NCI-H146 treated with DMSO at 0.1 percent for 48 hours (cell line): ENCODE measurements around the gene YOD1.

ENCODE experiments used
- DNase-seq: peaks from one replicate; lab custom pipeline; 2025; ENCODE audit not compliant: unreplicated experiment; lab: John Stamatoyannopoulos, UW

Gene YOD1

DNA sequence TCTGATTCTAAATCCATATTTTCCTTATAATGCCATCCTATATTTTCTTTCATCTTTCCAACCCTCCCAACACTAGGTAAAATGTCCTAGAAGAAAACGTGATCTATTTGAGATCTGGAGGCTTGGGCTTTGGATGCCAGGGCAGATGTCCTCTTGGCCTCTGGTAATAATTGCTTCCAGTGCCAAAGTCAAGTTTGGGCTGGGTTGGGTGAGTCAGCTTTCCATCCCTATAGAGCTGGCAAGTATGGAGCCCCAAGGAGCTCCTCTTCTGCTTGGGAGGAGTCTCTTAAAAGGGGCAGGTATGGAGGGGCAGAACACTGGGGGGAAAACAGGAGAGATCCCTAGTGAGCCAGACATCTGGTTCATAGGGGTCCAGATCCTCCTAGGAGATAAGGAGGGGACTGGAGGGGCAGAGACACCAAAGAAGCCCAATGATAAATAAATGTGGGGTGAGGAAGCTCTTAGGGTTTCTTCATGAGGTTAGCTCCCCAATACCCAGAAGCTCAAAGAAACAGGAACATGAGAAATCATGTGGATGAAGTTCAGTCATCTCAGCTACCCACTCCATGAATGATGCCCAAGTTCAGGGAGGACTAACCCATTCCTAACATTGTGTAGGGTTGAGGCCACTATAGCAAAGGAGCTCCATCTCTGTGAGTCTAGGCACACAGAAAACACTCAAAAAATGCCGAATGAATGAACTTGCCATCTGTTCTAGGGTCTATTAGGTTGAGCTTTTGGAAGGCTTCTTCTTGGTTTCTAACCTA lies 21.9 kb downstream of the YOD1 start:
- no peak for DNase-seq

DNA sequence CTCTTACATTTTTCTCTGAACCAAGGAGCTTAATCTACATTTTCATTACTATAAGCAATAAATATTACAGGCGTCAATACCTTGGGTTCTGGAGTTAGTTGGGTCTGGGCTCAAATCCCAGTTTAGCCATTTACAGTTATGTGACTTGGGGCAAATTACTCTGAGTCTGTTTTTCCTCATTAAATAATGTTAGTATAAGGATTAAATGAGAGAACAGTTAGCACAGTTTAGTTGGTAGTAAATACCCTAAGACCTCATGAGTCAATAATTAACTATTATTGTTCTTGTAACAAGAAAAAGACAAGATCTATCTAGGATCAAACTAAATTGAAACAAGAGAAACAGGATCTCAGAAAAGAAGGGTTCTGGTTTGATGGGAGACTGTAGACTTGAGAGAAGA lies 23.1 kb downstream of the YOD1 start:
- DNase-seq, result no peak

DNA sequence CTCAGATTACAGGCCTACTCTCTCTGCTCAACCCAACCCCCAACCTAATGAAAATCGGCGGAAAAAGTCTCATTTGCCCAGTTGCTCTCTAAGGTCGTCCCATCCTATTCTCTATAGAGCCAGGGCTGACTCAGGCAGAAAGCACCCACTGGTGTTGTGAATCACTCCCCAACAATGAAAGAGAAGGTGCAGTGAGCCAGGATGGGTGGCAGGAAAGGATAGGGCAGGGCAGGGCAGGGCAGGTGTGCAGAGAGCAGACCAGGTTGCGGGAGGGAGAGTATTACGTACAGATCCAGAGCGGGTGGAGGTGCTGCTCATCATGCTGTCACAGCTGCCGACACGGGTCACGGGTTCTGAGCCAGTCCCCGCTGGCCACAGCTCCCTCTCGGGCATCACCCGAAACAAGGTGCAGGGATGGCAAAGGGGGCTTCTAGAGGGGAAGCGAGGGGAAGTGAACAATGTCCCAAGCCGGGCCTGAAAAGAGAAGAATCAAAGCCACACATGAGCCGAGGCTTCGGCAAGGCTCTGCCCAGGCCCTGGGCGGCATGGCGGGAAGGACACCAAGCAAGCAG lies 23.7 kb downstream of the YOD1 start:
- DNase-seq, result no peak

DNA sequence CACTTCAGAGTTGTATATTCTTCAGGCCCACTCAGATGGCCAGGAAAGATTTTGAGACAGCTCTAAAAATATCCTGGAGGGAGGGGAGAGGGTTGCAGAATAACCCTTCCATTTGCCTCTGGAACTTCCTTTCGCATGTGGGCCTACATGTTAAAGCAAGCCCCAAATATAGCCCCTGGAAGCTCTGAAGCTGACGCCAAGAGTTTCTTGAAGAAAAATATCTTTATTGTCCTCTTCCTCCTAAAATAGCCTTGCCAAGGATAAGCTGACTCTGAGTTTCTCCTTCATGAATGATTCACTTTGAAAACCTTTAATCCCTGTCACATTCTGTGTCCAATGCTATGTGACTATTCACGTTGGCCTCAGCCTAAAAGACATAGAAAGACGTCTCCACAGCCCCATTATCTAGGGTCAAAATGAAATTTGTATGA lies 24.9 kb downstream of the YOD1 start:
- no peak for DNase-seq

DNA sequence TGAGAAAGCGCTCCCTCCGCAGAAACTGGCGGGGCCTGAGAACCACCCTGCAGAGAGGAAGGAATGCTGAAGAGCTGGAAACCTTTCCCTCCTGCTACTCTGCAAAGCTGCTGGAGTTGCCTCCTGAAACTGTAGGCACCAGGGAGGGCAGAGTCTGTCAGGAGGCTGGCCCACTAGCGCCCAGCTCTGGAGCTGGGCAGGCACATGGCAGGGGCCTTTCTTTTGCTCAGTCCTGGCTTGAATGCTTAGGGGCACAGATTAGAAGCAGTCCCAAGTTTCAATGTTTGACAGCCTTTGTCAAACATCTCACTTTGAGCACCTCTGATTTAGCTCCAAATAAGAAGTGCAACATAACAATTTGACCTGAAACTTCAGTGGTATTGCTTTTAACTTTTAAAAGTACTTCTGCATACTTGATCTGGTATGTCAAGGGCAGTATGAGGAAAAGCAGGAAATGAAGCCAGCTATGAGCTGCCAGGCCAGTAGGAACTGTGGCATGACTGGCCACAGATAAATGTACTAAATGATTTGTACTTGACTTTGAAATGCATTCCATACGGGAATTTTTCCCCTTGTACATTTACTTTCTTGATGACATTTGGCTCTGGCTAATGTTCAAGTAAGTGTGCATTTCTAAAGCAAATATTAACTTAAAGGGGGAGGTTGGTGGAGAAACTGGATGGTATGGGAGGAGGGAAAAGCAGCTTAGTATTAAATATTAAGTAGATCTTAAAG lies 25.7 kb downstream of the YOD1 start:
- DNase-seq, result no peak

DNA sequence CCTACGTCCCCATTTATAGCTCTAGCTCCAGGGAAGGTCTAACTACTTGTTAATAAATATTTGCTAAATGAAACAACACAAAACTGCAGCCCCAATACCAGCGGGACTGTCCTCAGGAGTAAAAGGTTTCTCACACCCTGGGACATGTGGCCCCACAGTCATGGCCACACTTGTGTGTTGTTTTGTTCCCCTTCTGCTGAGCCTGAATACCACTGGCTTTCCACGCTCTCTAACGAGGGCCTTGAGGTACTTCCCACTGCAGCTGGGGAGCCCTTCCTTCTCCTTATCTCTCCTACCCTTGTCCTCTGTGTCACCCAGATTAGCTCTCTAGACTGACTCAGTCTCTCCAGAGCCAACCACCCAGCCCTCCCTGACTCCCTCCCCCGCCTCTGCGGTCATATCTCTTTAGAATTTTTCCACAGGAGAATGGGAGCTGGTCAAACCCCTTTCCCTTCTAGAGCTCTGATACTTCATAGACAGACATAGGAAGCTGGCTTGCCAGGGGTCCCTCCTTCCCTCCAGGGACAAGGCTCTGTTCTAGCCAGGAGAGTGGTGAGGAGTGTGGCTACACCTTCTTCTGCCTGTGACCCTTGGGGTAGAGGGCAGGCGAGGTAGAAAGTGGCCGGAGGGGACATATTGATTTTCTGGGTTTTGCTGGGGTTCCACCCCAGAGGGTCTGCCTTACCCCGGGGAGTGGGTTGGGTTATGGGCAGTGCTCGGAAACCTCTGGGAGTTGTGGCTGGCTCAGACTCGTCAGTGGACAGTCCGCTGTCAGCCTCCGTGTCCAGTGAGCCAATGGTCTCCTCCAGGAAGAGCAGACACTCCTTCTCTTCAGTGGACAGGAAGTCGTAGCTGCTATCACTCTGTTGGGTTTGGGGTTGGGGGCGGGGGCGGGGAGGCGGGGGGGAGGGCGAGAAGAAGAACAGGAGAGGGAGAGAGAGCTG lies 26.5 kb downstream of the YOD1 start:
- DNase-seq, result no peak

DNA sequence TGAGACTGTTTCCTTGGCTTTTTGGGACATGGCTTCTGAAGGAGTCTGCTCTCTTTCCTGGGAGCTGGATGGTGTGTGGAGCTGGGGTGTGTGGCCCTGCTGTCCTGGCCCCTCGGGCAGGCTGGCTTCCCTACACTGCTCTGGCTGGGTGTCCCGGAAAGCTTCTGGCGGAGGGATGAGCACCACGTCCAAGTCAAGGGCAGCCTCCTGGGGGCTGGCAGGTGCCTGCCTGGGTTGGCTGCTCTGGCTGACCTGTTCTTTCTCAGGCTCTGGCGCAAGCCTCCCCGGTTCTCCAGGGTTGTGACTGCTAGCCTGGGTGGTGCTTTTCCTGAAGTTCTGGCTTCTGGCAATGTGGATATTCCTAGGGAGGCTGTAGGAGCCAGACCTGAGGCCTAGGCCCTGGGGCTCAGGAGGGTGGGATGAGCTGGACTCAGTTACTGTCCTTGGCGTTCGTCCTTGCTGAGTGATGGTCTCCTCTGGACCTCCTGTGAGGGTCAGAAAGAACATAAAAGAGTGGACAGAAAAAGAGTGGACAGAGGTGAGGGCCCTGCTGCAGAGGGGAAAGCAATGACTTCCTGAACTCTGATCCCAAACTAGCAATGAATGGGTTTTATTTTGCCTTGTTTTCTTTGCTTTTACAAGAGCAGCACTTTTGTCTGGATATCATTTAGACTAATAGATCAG lies 27.9 kb downstream of the YOD1 start:
- DNase-seq, result no peak

DNA sequence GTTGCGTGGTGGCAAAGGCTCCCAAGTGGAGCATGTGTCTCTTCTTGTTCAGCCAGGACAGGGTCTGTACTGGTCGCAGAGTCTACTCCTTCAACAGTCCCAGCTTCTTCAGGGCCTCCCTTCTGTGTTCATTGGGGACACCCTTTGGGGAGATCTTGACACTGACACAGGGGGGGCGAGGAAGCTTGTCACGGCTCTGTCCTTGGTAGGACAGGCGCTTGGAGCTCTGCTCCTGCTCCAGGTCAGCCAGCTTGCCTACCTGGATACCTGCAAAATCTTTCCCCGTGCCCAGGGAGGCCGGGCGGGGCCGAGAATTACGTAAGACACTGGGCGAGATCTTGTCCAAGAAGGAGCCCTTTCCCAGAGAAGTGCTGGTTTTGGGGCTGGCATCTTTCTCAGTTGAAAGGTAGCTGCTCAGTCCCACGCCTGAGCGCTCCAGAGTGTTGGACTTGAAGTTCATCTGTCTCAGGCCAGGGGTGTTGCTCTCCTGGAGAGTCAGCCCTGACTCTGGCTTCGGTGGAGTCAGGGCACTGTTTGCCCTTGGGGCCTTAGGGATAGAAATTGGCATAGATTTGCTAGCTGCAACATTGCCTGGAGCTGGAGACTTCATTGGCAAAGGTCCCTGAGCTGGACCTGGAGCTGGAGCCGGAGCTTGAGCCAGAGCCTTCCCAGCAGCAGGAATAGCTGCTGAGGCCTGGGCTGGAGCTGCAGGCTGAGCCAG lies 29.0 kb downstream of the YOD1 start:
- DNase-seq, result no peak

DNA sequence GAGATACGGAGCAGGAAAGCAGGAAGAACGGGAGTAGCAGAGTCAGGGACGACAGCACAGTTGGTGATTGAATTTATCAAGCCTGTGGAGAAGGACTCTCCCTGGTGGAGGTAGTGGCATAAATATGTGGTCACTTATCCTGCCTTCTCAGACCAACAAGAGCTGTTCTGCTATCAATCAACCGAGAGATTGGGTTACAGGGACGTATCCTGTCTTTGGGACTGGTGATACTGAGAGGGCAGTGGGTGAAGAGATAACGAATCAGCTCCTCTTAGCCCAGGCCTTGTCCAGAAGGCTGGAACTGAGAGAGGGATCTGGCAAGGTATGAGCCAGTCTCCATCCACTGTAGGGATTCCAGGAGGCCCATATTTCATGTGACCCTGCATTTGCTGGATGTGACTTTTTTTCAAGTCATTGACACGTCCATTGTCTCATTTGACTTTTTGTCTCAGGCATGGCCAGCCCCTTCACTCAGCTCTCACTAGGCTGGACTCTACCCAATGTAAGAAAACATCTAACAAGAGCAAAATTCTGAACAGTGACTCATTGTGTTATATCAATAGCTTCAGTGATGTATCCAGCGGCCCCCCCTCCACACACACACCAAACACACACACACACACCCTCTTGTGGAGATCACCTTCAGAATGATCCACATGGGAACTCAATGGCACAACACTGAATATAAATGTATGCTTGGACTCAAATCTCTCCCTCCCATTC lies 29.7 kb downstream of the YOD1 start:
- DNase-seq, result no peak

DNA sequence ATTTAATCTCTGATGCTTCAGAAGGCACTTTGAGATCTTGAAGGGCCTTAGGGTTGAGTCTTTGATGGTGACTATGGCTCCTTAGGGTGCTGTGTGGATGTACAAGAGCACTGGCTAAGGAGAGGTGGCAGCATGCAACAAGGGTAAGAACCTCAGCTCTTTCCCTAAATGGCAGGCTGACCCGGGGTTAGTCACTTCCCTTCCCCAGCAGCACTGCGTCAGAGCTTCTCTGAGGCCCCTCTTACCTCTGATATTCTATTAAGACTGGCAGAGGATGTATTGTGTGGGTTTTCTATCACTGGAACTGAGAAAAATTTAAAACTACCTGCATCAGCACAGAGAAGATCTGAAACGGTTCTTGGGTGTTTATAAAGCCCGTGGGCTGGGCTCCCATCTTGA lies 30.3 kb downstream of the YOD1 start:
- DNase-seq, result no peak

DNA sequence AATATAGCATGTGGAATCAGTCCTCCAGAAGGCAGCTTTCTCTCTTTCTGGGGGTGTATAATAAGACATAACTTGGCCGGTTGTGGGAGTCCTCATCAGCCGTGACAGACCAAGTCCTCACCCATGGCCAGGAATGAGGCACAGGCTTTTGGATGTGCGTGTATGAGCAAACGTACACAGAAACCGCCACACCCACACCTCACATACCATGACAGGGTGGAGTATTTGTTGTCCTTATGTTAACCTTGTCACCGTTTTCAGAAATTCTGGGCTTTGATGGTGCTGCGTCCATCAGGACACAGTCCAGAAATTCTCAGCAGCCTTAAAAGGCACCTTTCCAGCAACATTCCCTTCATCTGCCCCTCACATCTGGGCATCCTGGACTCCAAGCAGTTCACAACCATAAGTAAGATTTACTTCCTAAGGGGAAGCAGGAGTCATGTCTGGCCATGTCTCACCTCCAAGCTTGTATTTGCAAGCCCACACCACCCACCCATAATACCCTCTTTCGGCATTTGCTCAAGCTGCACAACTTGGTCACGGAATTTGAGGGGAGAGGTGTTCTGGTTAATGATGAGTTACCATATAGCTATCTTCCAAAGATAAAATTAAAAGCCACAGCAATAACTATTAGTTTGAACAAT lies 30.8 kb downstream of the YOD1 start:
- no peak for DNase-seq

DNA sequence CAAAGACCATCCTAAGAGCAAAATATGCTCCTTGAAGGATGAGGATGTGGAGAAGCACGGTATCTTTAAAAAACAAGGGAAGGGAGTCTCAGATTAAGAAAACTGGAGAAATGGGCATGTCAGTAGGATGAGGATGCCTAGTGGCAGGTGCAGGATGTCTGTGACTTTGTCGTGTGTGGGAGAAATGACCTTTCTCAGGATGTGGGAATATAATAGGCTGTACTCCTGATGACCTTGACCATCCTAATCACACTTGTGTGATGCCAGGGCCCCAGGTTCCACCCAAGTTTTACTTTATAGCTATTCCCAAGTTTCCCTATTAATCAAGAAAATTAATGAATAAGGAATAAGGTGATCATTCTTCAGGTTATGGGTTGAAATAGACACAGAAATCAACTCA lies 31.3 kb downstream of the YOD1 start:
- no peak for DNase-seq

DNA sequence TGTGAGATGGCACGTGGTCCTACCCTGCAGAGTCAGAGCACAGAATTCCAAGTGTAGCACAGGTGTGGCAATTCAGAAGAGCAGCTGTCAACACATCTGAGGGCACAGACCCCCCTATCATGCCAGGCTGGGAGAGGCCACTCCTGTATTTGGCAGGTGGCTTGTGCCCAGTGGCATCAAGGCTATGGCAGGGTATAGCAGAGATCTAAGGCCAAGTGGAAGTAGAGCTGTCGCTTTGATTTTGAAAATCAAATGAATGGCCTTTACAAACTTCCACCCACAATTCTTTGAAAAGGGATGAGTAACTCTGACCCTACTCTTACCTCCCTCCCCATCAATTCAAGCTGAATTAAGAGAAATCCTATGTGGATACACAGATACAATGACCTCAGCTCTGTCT lies 31.8 kb downstream of the YOD1 start:
- DNase-seq, result no peak

DNA sequence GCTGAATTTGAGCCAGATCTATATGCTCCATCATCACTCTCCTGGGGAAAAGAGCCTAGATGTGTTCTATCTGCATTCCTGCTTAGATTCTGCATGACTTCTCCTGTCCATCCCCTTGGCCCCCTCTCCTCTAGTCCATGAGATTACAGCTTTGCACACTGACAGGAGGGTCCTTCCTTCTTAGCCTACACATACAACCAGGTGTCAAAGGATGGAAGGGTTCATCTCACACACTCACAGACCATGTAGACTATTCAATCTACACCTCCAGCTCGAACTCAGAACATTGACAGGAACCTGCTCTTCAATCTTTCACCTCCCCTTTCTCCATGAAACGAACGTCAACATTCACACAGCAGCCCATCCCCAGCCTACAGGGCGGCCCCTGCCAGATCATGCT lies 32.3 kb downstream of the YOD1 start:
- no peak for DNase-seq

DNA sequence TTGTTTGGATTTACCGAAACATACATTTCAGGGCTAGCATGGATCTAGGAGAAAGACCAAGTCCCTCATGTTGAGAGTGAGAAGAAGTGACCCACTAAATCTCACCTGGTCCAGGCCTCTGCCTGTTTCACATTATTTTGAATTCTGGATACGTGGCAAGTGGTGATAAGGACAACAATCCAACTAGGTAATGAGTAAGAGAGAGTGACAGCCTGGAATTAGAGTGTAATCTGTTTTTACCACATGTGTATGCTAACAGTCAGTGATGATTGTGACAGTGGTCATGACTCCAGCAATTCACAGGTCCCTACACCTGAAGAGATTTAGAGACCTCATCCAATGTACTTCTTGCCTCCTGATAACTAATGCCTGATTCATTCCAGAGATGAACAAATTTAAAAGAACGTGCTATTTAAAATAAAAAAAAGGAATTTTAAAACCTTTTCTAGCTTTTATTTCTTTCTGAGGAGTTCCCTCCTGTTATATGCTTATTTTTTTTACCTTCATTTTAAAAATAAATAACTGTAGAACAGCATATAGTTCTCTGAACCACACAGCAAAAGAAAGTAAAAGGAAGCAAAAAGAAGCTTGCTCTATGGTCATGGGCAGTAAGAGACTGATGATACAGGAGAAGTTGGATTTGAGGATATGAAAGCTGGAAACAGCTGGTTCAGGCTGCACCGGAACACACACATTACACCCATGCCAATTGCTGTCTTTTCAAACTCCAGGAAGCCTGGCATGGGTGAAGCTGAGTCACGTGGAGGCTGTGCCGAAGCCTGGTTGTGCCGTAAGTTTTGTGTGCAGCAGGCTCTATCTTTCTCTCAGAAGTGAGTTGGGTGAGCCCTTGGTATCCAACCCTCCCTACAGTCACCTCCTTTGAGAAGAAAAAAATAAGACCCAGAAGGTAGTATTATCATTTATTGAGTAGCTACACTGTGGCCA lies 33.1 kb downstream of the YOD1 start:
- DNase-seq, result no peak

DNA sequence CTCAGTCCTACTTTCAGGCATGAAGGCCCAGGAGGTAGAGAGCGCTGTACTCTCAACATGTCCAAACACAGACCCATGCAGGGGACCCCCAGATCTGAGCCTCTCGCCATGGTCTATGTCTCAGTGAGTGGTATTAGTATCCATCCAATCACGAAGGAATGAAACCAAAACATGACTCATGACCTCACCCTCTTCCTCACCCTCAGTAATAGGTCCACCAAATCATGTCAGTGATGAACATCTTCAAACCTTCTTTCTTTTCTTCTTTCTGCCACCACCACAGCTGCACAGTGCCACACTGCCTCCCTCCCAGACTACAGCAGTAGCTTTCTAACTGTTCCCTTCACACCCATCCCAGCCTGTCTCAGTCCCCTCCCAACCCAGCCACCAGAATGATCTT lies 35.2 kb downstream of the YOD1 start:
- DNase-seq, result no peak

DNA sequence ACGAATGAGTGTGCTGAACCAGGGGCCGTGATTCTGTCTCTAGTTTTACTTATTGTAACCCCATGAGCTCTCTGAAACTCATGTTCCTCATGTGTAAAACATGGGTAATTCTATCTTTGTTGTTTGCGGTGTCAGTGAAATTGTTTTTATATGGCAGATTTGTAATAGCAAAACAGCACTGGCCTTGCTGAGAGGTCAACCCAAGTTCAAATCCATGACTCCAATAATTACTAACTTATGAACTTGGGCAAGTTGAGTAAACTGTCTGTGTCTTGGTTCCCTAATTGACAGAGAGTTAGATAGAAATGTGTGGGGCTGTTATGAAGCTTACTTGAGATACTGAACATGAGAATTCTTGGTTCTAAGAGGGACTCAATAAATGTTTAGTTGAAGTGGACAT lies 36.3 kb downstream of the YOD1 start:
- DNase-seq, result no peak
